ENCODE data around the gene FOXL1. TPM values are rescaled to one million over a fixed set of nuclear protein-coding genes. Genes with fewer than 3 reads are reported as not detected.

FOXL1 gene
- total RNA-seq, 6 experiments from 2014 or later, result 0.15 to 0.74 (median 0.46) TPM; not detected in 2

DNA sequence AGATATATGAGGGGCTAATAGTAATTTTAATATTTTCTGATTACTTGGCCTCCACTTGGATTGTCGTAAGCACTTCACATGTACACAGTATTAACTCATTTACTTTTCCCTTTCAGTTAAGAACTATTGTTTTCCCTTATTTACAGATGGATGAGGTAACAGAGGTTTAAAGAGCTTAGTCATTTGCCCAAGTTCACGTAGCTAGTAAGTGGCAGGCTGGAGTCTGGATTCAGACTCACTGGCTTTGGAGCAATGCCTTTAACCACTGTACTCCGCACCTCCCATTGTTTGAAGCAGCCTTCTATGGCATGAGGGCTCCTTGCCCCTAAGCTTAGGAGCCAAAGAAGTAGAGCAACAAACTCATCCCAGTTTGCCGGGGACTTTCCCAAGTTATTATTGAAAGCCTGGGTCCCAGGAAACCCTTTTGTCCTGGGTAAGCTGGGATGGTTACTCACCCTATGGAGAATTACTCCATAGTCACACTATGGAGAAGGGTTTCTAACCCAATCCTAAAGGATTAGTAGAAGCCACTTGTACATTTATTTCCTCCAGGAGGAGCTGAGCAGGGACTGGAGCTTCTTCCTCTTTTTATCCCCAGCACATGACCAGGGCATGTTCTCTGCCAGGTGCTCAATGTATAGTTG, 12.3 kb downstream of the FOXL1 start:
- intact Hi-C loops (cut with DNase I), result no loop called here
- Histone ChIP-seq H3K36me3 (no peaks in the 10 kb centered on the region), H3K9me3 (no peaks in the 10 kb centered on the region), H3K4me1 (no peaks in the 10 kb centered on the region), H3K27me3 (no peaks in the 10 kb centered on the region), H3K27ac (no peak overlapping the region), H3K4me3 (no peak overlapping the region)
- TF ChIP-seq POLR2A (IDR thresholded peaks at IDR 0.05), result no peak
- TF ChIP-seq, protein P1, sequence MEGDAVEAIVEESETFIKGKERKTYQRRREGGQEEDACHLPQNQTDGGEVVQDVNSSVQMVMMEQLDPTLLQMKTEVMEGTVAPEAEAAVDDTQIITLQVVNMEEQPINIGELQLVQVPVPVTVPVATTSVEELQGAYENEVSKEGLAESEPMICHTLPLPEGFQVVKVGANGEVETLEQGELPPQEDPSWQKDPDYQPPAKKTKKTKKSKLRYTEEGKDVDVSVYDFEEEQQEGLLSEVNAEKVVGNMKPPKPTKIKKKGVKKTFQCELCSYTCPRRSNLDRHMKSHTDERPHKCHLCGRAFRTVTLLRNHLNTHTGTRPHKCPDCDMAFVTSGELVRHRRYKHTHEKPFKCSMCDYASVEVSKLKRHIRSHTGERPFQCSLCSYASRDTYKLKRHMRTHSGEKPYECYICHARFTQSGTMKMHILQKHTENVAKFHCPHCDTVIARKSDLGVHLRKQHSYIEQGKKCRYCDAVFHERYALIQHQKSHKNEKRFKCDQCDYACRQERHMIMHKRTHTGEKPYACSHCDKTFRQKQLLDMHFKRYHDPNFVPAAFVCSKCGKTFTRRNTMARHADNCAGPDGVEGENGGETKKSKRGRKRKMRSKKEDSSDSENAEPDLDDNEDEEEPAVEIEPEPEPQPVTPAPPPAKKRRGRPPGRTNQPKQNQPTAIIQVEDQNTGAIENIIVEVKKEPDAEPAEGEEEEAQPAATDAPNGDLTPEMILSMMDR (IDR thresholded peaks at IDR 0.05), result no peak
- 52% methylated on average over 3 of the region's 4 CpGs for WGBS (ENCODE audit: insufficient coverage, low coverage, low lambda C conversion rate, missing lambda C conversion rate)
- DNase-seq (no peak), ATAC-seq (no peak)

- 60% methylated on average over 4 of the region's 4 CpGs for WGBS (ENCODE audit: insufficient coverage, low coverage, low lambda C conversion rate, missing lambda C conversion rate)
- H3K4me3 ChIP-seq, result no peak overlapping the region
- no peak overlapping the region for H3K27ac ChIP-seq
- H3K27me3 ChIP-seq, result no peaks in the 10 kb centered on the region
- no peaks in the 10 kb centered on the region for H3K4me1 ChIP-seq
- no peak for ATAC-seq
- intact Hi-C loops (cut with DNase I), result no loop called here
- no peaks in the 10 kb centered on the region for H3K9me3 ChIP-seq
- TF ChIP-seq, protein P1 (IDR thresholded peaks at IDR 0.05), result no peak
- TF ChIP-seq POLR2A (IDR thresholded peaks at IDR 0.05), result no peak
- H3K36me3 ChIP-seq, result no peaks in the 10 kb centered on the region
- DNase-seq, result no peak
Observed at GRCh38 chr16:86591270-86591669, 12.9 kb downstream of the FOXL1 start.

DNA sequence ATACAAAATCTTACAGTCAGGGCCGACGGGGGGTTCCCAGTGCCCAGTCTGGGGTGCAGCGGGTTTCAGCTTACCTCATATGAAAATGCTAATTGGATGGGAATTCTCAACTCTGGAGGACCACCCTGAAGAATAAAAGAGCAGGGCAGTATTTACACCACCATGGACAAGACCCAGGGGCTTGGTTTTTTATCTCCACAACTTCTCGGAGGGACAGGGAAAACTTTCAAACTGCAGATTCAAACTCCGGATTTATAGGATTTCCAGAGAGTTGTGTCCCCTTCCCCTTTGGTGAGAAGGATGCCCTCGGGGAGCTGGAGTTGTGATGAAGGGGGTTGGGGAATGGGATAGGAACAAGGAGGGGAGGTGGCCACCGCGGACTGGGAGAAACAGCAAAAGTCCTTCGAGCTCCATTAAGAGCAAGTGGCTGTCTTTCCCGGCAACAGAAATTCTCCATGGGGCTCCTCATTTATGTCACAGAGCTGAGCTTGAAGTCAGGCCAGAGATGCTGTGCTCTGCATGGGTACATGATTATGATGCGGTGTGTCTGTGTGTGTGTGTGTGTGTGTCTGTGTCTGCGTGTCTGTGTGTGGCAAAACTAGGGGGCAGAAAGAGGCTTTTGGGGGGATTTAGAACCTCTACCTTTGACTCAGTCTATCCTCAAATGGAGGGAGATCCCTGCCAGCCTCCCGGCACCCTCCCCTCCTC, 15.7 kb downstream of the FOXL1 start:
- no peak for ATAC-seq
- H3K36me3 ChIP-seq, result no peaks in the 10 kb centered on the region
- 24% methylated on average over 9 of the region's 13 CpGs for WGBS (ENCODE audit: insufficient coverage, low coverage, low lambda C conversion rate, missing lambda C conversion rate)
- no peak for DNase-seq
- H3K4me1 ChIP-seq, result no peaks in the 10 kb centered on the region
- H3K9me3 ChIP-seq, result no peaks in the 10 kb centered on the region
- H3K27me3 ChIP-seq, result no peaks in the 10 kb centered on the region
- intact Hi-C loops (cut with DNase I), result no loop called here
- no peak overlapping the region for H3K4me3 ChIP-seq
- no peak for TF ChIP-seq POLR2A (IDR thresholded peaks at IDR 0.05)
- TF ChIP-seq, protein P1 (IDR thresholded peaks at IDR 0.05), result no peak
- no peak overlapping the region for H3K27ac ChIP-seq

DNA sequence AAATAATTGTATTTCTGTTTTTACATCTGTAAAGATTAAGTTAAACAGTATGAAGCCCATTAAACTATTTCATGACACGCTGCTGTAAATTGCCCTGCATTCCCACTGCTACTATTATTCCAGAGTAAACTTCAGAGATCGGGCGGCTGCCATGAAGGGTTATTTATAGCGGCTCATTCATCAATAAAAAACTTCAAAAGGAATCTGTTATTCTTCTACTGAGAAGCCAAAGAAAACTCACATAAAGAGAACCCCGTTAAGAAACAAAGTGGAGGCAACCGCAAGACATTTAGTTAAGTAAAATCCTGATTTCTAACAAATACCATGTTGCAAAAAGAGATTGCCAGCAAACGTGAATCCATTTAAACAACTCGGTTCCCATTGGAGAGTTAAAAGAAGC, 16.4 kb downstream of the FOXL1 start:
- H3K9me3 ChIP-seq, result no peaks in the 10 kb centered on the region
- no peak for DNase-seq
- no peaks in the 10 kb centered on the region for H3K27me3 ChIP-seq
- H3K27ac ChIP-seq, result no peak overlapping the region
- H3K4me1 ChIP-seq, result no peaks in the 10 kb centered on the region
- no peak for ATAC-seq
- intact Hi-C loops (cut with DNase I), result no loop called here
- 49% methylated on average over 8 of the region's 8 CpGs for WGBS (ENCODE audit: insufficient coverage, low coverage, low lambda C conversion rate, missing lambda C conversion rate)
- no peak overlapping the region for H3K4me3 ChIP-seq
- H3K36me3 ChIP-seq, result no peaks in the 10 kb centered on the region
- TF ChIP-seq, protein P1 (IDR thresholded peaks at IDR 0.05), result no peak
- TF ChIP-seq POLR2A (IDR thresholded peaks at IDR 0.05), result no peak
